GM19099 (cell line): ENCODE data around the gene STAP1.

Experiments used
- POLR2A ChIP-seq: IDR thresholded peaks from 3 replicates; pipeline ENCODE4 v1.6.1; 2011; ENCODE audit warnings: low read depth; ENCODE audit not compliant: insufficient read length; ENCODE audit errors: extremely low read depth

The STAP1 gene

DNA sequence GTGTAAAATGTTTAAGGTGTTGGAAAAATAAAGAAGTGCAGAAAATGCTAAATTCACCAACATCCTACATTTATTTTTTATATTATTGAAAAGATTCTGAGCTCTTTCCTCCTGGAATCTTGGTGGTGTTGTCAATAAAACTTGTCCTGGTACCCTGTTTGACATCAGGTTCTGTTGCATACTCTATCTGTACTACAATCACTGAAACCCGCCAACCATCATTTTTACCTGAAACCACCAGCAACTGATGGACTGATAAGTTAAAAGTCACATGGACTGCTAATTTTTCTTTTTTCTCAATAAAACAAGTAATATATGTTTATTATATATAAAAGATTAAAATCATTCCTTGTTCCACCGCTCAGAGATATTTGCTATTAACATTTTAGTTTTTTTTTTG, 23.4 kb downstream of the STAP1 start:
- TF ChIP-seq POLR2A: no peak

DNA sequence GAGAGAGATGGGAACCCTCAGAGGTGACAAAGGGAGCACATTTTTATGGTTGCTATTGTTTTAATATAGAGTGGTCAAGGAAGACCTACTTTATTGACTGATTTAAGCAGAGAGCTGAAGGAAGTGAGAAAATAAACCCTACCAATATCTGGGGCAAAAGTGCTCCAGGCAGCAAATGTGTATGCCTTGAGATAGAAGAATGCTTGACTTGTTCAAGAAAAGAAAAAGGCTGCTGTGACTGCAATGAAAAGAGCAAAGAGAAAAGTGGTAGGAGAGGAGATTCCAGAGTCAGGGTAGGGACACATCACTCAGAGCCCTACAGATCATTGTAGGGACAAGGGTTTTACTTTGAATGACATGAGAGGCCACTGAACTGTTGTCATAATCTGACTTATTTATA, 26.0 kb downstream of the STAP1 start:
- TF ChIP-seq POLR2A: no peak

DNA sequence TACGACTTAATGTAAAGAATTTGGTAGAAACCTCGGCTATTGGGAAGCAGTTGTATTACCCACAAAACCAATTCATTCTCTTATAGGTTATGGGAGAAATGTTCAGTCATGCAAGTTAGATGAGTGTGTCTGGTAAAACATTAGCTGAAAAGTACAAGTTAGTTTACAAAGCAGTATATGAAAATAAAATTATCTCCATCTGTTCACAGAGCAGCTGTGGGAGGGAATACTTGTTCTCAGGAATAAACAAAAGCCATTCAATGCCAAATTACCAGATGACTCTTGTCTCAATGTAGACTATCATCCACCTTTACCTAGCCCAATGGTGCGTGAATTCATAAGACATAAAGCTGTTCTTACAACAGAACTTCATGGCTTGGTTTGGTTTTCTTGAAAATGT, 28.6 kb downstream of the STAP1 start:
- no peak for TF ChIP-seq POLR2A

- no peak for TF ChIP-seq POLR2A
Measured at GRCh38 chr4:67593741-67594175, 35.2 kb downstream of the STAP1 start.

DNA sequence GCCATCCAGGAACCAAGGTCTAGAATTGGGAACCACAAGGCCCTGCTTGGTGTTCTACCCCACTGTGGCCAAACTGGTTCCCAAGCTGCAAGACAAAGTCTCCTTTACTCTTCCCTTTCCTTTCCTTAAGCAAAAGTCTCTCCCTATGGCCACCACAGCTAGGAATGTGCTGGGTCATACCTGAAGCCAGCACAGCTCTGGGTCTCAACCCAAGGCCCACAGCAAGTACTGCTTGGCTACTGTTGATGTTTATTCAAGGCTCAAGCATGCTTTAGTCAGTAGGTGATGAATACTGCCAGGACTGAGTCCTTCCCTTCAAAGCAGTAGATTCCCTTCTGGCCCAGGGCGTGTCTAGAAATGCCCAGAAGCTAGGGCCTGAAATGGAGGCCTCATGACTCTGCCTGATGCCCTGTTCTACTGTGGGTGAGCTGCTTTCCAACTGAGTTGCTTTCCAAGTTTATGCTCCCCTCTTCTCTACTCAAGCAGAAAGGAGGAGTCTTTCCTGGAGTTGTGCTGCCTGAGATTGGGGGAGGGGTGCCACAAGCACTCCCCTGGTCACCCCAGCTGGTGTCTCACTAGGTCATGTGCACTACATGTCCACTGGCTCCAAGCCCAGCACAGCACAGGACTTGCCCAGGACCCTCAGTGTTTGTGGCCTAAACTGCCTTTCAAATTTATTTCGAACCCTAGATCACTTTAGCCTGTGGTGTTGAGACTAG, 44.9 kb downstream of the STAP1 start:
- no peak for TF ChIP-seq POLR2A

DNA sequence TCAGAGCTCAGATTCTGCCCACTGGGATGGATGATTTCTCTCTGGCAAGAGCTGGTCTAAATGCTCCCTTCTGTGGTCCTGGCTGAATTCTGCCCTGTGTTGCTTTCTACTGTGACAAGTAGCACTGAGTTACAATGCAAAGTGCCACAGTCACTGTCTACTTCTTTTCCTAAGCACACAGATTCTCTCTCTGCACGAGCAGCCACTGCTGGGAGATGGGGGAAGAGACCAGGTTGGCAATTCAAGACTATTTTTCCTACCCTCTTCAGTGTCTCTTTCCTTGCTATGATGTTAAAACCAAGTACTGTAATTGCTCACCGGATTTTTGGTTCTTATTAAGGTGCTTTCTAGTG, 45.5 kb downstream of the STAP1 start:
- TF ChIP-seq POLR2A: no peak

GRCh38 chr4:67604749-67605148, 46.2 kb downstream of the STAP1 start:
- no peak for TF ChIP-seq POLR2A

GRCh38 chr4:67608027-67608426, 49.5 kb downstream of the STAP1 start:
- TF ChIP-seq POLR2A: no peak

- no peak for TF ChIP-seq POLR2A
Measured at GRCh38 chr4:67614186-67614585, 55.7 kb downstream of the STAP1 start.

DNA sequence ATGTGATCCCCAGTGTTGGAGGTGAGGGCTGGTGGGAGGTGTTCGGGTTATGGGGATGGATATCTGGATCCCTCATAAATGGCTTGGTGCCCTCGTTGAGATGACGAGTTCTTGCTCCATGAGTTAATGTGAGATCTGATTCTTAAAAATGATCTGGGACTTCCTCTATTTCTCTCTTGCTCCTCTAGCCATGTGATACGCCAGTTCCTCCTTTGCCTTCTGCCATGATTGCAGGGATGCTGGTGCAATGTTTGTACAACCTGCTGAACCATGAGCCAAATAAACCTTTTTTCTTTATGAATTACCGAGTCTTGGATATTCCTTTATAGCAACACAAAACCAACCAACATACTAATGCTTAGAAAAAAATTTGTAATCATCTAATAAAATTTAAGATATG, 56.6 kb downstream of the STAP1 start:
- no peak for TF ChIP-seq POLR2A

DNA sequence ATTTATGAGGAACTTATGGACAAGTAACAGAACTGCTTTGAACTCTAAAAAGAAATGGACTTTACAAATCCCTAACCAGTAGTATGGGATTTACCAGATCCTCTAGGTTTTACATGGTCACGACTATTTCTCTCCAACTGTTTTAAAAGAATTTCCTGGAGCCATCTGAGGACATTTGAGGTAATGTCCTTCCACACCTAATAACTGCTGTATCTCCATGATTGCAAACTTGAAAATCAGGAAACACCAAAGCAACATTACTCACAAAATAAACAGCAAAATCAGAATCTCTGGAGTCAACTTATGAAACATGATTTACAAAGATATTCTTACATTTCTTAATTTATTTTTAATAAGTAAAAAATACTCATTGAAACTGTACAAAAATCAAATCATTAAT, 58.0 kb downstream of the STAP1 start:
- TF ChIP-seq POLR2A: no peak

DNA sequence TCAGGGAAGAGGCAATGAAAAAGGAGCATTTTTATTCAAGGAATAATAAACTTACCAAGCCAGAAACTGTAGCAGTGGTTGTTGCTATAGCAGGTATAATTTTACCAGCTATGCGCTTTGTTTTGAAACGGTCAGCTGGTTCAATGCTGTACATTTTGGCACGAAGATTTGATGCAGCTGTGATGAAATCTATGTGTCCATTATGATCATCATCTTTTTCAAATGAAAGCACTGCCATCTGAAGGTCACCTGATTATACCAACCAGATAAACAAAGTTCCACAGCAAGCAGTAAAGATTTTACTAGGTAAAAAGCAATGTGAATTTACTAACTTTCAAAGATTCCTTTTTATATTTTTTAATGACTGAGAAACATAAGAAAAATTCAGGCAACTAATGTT, 66.4 kb downstream of the STAP1 start:
- no peak for TF ChIP-seq POLR2A

- TF ChIP-seq POLR2A: no peak
Measured at GRCh38 chr4:67632492-67632891, 74.0 kb downstream of the STAP1 start.

DNA sequence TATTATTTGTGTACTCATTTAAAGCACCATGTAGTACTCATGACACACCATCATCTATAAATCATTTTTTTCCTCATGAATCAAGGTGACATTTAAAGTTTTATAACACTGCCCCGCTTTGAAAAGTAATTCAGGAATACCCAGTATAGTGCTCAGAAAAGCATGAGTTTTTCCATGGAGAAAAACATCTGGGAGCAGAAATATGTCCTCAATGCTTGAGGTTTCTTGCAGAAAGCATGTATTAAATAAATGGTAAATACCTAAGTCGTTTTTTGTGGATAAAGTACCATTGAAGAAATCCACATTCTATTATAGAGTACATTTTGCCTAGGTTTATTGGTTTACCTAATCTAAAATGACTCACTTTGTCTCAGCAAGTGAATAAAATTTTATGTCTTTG, 76.2 kb downstream of the STAP1 start:
- no peak for TF ChIP-seq POLR2A

DNA sequence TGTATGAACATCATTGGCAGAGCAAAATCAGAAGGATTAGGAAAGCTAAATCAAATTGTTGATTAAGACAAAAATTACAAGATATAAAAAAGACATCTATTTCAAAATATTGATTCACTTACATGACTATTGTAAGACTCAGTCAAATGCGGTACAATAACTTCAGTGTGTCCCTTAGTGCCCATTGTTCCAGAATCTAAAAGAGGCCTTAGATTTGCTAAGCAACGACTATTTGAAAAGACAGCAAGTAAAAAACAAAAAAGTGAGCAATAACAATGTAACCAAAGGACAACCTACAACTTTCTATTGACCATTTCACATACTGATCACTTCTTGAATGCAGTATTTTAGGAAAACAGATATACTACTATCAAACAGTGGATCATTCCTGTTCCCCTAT, 76.8 kb downstream of the STAP1 start:
- TF ChIP-seq POLR2A: no peak

DNA sequence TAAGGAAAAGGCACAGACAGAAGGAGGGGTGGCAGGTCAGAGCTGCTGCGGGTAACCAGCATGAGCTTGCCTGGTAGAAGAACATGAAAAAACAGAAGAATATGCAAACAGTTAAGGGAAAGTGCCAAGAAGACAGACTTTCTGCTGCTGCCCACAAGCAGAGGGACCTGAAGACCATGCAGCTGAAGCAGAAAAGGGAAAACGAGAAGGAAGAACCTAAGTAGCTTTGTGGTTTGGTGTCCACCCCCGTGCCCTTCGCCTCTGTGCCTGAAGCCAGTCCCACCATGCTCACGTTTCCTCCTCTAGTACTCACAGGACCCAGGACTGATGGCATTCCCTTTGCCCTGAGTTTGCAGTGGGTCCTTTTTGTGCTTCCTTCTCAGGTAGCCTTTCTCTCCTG, 79.6 kb downstream of the STAP1 start:
- no peak for TF ChIP-seq POLR2A

DNA sequence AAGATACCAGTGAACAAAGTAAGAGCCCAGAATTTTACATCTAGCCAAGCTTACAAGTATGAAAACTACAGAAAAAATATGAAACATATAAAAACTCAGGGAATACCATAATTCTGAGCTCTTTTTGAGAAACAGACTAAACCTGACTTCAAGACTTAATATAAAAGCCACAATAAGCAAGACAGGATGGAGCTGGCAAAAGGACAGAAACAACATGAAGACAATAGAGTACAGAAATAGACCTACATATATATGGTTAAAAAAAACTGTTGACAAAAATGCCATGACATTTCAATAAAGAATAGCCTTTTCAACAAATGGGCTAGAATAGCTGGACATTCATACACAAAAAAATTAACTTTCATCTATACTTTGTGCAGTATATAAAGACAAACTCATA, 93.0 kb downstream of the STAP1 start:
- TF ChIP-seq POLR2A: no peak
